GM18867 (cell line): ENCODE data around the gene DNPEP.

Experiments
- ATAC-seq: cut with Tn5 transposase; IDR thresholded peaks from one replicate; pipeline ENCODE4 v1.9.1; 2021; ENCODE audit warnings: mild to moderate bottlenecking, moderate library complexity; ENCODE audit not compliant: unreplicated experiment

Gene DNPEP

DNA sequence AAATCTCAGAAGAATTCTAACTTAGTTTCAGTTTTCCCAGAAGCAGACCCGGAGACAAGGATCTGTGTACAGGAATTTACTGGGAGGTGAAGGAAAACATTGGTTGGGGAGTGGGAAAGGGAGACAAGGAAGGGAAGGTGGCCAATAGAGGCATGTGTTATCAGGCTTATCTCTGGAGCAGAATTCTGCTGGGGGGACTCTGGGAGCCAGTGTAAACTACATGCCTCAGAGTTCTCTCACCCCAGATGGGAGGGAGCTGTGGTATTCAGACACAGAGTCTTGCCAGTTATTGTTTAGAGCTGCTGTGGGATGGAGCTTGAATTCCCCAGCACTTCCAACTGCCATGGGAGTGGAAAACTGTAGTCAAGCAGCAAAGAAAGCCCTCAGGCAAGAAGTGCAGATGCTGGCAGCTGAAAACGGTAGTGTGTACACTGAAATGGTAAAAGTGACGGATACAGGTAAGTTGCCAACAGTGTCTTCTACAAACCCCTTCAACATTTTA lies 19.0 kb downstream of the DNPEP start:
- ATAC-seq: no peak

DNA sequence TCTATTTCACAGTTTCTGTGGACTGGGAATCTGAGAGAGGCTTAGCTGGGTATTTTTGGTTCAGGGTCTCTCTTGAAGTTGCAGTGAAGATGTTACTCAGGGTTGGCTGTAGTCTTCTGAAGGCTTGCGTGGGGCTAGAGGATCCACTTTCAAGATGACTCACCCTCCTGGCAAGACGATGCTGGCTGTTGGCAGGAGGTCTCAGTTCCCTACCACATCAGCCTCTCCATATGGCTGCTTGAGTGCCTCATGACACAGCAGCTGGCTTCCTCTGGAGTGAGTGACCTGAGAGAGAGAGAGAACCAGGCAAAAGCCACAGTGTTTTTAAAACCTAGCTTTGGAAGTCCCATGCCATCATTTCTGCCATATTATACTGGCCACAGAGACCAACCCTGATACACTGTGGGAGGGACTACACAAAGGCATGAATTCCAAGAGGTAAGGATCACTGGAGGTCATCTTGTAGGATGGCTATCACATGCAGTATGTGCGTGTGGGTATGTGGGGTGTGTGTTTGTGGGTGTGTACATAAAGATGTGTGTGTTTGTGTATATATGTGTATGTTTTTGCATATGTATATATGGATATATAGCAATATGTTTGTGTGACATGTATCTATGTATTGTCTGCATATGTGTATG lies 25.1 kb downstream of the DNPEP start:
- ATAC-seq: peak; percentile 81

DNA sequence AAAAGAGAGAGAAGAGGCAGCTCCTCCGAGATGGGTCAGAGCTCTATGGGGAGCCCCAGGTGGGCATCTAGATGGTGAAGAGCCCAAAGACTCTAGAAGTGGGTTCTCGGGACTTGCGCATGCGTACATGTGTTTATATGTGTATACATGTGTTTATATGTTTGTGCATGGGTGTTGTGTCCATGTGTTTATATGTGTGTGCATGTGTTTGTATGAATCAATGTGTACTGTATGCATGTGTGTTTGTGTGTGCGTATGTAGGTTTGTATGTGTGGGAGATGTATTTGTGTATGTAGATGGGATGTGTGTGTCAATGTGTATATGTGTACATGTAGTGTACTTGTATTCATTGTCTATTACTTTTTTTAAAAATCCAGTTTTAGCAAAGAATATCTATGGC lies 25.6 kb downstream of the DNPEP start:
- ATAC-seq: no peak

DNA sequence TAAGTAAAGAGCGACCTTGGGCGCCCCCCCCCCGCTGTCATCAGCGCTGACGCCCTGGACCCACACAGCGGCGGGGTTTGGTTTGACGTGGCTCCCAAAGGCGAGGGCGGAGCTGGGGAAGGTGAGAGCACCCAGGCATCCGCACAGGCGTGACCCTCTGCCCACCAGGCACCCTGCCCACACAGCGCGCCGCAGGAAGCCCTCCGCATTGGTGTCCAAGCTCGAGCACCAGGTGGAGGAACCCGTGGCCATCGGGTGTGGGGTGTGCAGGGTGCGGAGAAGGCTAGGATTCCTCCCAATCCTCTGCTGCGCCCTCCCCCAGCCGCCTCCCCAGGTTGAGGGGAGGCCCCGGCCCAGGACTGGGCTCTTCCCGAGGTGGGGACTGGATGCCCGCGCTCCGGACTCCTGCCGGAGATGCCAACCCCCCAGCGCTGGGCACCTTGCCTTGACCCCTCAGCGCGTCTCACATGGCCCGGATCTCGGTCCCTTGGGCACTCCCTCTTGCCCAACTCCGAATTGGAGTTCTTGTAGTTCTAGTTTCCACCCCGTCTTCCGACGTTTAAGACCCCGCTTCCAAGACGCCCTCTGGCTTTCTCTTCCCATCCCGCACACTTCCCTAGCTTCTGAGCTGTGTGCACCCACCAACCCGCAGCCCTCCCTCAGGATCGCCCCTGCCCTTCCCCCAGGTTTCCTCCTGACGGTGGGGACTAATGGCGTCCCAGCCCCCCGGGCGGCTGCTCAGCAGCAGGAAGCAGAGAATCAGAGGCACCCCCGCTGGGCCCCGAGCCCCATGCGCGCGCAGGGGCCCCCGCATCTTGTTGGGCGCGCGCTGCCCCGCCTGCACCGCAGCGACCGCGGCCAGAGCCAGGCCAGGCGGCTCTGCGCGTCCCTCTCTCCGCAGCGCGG lies 29.3 kb downstream of the DNPEP start:
- no peak for ATAC-seq

DNA sequence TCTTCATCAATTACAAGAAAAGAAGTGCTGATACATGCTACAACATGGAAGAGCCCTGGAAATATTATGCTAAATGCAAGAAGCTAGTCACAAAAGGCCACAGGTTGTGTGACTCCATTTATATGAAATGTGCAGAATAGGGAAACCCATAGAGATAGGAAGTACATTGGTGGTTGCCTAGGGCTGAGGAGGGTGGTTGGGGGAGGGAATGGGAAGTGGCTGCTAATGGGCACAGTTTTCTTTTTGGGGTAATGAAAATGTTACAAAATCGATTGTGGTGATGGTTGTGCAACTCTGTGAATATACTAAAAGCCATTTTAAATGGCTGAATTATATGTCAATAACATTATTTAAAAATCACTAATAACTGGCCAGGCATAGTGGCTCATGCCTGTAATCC lies 30.9 kb downstream of the DNPEP start:
- ATAC-seq: no peak

DNA sequence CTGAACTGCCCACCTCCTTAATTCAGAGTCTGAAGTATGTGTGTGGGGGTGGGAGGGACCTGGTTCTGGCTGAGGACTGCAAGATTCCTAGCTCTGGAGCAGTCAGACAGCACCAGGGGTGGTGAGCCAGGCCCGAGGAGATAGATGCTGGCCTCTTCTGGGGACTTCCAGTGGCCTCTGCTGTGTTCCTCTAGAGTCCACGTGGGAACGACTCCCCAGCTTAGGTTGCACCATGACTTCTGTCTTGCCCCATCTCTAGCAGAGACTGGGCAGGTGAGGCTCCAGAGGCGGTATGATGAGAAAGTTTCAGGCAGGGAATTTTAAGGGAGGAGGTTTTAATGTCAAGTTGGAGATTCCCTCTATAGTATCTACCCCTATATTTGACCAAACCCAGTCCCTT lies 33.1 kb downstream of the DNPEP start:
- no peak for ATAC-seq

DNA sequence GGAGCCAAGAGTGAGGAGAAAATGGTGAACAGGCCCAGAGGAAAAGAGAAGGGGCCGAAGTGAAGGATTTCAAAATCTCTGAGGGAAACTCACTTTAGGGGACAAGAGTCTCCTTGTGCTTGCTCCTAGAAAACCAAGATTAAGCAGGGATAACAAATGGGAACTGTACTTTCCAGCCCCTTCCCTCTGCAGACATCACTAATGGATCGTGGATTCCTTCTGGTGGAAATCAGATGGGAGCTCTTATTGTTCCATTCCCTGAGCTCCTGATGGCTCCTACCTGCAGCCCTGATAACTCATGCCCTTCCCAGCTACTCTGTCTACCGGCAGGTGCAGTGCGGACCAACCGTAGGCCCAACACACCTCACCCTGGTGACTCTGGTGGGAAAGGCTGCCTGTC lies 34.6 kb downstream of the DNPEP start:
- no peak for ATAC-seq

DNA sequence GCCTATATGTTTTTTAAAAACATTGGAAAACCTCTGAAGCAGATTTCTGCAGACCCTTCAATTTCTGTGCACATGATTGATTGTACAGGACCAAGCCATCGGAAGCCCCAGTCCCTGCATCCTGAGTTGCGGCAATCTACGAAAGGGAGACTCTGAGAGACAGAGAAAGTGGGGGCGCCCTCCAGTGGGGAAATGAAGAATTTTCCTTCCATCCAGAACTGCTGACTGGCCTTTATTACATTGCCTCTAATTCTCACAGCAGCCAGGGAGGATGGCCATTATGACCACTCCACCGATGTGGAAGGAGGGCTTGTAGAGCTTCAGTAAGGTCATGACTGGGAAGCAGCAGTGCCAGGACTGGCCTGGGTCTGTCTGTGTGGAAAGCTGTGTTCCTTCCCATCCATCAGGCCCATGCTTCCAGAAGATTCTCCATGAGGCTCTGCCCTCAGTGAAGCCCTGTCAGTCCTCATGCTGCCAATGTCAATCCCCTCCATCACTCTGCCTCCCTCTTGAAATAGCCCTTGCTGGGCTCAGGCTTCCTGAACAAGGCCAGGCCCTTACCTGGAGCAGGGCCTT lies 35.2 kb downstream of the DNPEP start:
- ATAC-seq: peak; percentile 58

DNA sequence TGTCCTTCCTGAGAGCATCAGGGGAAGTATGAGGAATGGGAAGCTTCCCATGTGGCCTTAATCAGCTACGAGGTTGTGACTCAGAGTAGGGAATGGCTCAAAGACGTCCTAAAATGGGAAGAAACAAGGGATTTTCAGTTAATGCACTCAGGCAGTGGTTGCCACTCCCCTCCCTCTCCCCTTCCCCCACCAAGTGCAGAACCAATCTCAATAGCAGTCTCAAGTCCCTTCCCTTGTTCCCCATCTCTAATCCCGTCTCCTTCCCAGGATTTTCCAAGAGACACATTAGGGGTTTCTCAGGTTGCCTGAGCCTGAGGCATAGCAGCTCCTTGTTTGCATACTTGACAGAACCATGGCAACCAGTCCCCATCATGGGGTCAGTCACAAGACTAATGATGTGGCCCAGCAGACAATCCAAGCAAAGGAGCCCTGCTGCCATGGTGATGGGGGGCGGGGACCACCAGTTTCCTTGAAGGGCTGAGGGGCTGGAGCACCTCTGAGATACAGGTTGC lies 36.9 kb downstream of the DNPEP start:
- no peak for ATAC-seq

DNA sequence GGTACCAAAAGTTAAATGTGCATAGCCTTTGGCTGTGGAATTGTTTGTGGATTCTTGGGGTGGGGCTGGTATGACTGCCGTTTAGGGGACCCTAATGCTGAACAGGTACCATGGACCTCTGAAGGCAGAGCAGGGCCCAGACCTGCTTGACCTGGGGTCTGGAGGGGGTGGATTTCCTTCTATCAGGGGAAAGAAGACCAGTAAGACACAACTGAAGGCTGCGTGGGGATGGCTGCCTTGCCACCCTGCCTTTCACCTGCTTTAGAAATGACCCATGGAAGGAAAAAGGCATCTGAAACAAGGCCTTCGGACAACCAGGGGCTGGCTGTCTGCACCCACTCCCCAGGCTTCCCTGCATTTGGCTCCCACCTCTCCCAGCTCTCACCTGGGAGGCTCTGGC lies 37.5 kb downstream of the DNPEP start:
- no peak for ATAC-seq

DNA sequence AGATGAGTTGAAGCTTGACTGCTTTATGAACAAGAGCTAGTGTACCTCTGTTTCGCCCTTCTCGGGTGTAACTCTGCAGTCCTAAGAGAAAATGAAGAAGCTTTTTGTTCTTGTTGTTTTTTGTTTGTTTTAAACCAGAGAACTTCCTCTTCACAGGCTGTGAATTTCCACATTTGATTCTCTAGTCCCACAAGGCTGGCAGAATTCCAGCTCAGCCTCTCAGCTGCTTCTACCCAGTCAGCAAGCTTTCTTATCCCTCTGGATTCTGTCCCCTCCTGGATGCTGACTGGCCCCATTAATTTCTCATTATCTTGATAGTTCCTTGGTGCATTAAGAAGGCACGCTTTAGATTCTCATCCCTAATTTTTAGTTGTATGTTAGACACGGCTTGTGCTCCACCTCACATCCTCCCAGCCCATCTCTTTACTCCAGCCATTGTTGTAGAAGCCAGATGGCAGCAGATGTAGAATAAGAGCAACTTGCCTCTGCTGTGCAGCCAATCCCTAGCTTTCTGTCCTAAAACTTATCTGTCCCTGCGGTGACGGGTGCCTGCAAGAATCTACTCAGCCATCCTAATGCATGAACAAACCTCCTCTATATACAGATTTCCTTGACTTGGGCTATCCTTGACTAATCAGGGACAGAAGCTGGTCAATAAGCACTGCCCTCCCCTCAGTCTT lies 42.8 kb downstream of the DNPEP start:
- no peak for ATAC-seq

DNA sequence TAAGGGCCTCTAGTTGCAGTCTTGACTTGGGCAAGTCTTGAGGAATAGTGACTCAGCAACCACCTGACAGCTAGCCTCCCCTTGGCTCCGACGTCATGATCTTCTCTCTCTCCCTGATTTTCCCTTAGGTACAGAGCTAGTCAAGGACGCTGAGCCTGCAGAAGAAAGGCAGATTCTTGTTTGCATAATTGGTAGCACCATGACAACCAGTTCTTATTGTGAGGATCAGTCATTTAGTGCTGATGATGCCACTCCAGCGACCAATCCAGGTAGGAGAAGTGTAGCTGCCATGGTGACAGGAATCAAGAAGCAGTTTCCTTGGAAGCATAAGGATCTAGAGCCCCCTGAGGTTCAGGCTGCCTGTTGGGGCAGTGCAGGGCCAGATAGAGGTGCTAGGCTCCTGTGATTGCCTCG lies 52.3 kb downstream of the DNPEP start:
- ATAC-seq: no peak

DNA sequence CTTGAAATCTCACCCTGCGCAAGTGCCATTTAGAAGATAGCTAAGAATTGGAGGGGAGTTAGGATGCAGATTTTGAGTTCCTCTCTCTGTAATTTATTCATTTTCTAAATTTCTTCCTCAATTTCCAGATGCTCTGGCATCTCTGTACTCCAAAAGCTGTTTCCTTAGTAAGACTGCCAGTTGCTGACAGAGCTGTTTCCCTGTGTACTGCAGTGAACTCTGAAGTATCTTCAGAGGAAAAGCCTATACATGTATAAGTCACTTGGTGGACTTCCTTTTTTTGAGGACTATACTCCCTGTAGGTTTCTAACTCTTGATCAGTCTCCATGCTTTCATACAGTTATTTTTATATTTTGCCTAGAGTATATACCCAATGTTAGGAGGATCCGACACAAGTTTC lies 53.6 kb downstream of the DNPEP start:
- no peak for ATAC-seq

DNA sequence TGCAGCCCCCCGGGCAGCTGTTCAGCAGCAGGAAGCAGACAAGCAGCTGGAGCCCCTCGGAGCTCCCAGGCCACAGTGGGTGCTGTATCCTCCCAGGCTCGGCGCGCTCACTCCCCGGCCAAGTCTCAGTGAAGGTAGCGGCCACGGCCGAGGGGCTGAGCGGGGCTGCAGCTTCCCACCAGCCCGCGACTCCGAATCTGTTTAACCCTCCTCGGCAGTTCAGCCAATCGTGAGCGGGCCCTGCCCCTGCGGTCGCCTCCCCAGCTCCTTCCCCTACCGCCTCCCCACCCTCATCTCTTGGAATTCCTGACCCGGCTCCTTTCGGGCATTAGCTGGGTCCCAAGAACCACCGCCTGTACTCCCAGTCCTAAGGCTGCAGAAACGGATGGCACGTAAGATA lies 55.2 kb downstream of the DNPEP start, which contains the start of gene RESP18:
RESP18 (minus strand) TSS at position 203 of the 400 bp plus-strand sequence.
- no peak for ATAC-seq

DNA sequence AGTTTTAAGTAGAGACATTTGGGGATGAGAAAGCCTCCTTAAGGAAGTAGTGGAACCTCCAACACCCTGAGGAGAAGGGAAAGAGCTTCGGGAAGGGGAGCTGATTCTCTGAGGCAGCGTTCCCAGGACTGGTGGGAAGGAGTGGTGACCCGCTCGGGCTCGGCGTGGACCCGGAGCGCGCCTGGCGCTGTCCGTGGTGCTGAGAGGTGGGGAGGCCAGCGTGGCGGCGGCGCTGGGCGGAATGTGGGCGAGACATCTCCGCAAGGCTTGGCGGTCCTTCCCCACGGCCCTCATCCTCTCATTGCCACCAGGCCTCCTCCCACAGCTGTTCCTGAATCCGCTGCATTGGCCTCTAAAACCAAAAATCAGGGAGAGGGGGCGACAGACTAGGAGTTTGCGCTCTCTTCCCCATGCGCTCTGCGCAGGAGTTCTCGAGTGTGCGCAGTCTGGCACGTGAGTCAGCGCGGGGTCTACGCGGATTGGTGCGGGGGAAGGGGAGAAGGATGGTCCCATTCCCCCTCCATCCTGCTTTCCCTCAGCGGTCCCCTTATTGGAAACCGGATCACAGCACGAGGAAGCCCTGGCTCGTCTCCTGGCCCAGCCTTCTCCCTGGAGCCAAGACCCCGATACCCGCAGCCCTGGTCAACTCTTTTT lies 56.0 kb downstream of the DNPEP start:
- no peak for ATAC-seq

DNA sequence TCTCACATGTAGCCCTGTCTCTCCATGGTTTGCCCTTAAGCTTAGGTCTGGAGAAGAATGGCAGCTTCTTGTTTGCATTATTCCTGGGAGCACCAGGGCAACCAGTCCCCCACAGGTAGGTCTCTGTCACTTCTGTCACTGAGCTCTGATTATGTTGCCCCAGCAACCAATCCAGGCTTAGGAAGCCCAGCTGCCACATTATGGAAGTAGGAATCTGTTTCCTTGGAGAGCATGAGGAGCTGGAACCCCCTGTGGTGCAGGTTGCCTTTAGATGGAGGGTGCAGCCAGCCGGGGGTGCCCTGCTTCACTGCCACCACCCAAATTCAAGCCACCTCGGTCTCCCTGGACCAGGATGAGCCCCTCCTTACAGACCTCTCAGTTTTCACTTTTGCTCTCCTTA lies 60.0 kb downstream of the DNPEP start:
- no peak for ATAC-seq

DNA sequence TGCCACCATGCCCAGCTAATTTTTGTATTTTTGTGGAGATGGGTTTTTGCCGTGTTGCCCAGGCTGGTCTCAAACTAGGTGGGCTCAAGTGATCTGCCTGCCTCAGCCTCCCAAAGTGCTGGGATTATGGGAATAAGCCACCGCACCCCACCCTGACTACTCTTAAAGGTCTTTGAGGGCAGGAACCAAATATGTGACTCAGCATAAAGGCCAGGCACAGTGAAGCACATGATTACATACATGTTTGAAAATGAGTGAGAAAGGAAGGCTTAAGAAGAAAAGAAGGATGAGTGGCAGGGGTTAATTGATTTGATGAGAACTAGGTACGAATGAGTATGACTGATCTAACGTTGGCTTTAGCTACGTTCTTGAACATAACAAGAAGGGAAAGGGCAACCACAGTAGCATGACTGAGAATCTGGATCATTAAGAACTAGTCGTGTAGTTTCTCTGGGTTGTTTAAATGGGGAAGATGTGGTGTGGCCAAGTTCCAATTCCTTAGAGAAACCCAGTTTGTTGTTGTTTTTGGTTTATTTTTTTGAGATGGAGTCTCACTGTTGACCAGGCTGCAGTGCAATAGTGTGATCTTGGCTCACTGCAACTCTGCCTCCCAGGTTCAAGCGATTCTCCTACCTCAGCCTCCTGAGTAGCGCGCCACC lies 61.9 kb downstream of the DNPEP start:
- ATAC-seq: no peak

DNA sequence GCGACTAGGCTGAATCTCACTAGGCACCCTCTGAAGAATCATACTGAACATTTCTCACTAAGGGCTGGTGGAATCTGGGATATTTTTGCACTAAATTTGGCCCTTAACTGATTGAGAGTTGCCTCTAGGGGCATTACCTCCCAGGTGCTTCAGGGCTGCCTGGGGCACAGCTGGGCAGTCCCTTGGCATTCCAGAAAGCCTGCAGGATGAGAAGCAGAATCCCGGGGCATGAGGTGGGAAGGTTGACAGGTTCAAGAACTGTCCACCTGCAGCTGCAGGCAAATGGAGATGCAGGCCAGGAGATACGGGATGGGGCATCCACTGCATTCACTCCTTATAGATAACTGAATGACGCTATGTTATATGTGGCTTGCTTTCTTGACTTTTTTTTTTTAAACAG lies 62.6 kb downstream of the DNPEP start:
- ATAC-seq: no peak

DNA sequence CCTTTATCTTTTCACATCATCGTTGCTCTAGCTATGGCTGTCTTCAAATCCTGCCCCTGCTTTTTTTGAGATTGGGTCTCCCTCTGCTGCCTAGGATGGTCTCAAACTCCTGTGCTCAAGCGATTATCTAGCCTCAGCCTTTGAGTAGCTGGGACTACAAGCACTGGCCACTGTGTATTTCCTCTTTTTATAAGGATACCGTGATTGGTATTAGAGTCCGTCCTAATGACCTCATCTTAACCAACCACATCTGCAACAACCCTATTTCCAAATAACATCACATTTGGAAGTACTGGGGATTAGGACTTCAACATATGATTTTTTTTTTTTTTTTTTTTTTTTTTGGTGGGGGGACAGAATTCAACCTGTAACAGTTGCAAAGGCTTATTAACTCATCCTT lies 64.3 kb downstream of the DNPEP start:
- ATAC-seq: no peak
